ENCODE results near the gene CAPN9.

Gene CAPN9

GRCh38 chr1:230701895-230702768, 45.1 kb upstream of the CAPN9 start:
- no peak overlapping the region for H3K4me3 ChIP-seq (ENCODE audit: control insufficient read depth, low read depth, low read length)
- TF ChIP-seq, protein P1, sequence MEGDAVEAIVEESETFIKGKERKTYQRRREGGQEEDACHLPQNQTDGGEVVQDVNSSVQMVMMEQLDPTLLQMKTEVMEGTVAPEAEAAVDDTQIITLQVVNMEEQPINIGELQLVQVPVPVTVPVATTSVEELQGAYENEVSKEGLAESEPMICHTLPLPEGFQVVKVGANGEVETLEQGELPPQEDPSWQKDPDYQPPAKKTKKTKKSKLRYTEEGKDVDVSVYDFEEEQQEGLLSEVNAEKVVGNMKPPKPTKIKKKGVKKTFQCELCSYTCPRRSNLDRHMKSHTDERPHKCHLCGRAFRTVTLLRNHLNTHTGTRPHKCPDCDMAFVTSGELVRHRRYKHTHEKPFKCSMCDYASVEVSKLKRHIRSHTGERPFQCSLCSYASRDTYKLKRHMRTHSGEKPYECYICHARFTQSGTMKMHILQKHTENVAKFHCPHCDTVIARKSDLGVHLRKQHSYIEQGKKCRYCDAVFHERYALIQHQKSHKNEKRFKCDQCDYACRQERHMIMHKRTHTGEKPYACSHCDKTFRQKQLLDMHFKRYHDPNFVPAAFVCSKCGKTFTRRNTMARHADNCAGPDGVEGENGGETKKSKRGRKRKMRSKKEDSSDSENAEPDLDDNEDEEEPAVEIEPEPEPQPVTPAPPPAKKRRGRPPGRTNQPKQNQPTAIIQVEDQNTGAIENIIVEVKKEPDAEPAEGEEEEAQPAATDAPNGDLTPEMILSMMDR (conservative IDR thresholded peaks at IDR 0.05; ENCODE audit: control insufficient read depth, insufficient read depth, low read depth, low read length) = no peak
- no peak for DNase-seq (ENCODE audit: low read depth)

DNA sequence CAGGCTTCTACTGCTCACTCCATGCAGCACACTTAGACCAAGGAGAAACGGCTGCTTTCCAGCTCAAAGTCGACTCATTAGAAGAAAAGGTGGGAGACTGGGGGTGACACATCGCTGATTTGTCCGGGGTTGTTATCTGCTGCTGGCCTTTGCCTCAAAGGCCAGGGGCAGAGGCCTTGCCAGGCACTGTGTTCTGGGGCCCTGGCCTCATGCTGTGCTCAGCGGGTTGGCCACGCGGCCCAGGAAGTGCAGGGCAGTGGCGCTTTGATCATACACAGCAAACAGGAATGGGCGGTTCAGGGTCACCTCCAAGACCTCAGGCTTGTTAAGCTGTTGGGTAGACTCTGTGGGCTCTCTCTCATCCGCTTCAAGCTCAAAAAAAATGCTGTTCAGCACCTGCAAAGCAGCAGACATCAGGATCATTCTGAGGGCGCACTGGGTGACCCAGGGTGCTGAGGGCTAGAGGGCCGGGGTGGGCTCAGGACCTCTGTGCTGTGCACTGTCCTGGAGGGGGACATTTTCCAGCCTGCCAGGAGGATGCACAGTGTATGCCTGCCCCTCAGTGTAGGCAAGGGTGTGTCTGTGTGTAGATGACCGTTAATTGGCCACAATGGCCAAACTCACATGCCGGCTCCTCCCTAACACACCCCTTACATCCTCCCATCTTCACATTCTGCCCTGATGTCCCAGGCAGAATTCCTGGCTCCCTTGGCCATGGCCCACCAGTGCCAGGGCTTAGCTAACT, 44.1 kb upstream of the CAPN9 start:
- TF ChIP-seq, protein P1 (conservative IDR thresholded peaks at IDR 0.05; ENCODE audit: control insufficient read depth, insufficient read depth, low read depth, low read length) = no peak
- DNase-seq (ENCODE audit: low read depth) = no peak
- H3K4me3 ChIP-seq (ENCODE audit: control insufficient read depth, low read depth, low read length) = no peak overlapping the region

GRCh38 chr1:230703679-230704385, 43.4 kb upstream of the CAPN9 start:
- no peak overlapping the region for H3K4me3 ChIP-seq (ENCODE audit: control insufficient read depth, low read depth, low read length)
- no peak for DNase-seq (ENCODE audit: low read depth)
- TF ChIP-seq, protein P1 (conservative IDR thresholded peaks at IDR 0.05; ENCODE audit: control insufficient read depth, insufficient read depth, low read depth, low read length) = no peak

DNA sequence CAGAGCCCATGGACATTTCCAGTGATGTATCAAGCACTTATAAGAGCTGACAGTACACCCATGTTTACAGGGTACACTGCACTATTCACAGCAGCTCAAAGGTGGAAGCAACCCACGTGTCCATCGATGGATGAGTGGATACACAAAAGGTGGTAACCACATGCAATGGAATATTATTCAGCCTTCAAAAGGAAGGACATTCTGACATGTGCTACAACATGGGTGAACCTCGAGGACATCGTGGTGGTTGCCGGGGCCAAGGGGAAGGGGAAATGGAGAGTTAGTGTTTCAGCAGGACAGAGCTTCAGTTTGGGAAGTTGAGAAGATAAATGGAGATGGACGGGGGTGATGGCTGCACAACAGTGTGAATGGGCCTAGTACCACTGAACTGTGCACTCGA, 42.4 kb upstream of the CAPN9 start:
- no peak for DNase-seq (ENCODE audit: low read depth)
- TF ChIP-seq, protein P1 (conservative IDR thresholded peaks at IDR 0.05; ENCODE audit: control insufficient read depth, insufficient read depth, low read depth, low read length) = no peak
- H3K4me3 ChIP-seq (ENCODE audit: control insufficient read depth, low read depth, low read length) = no peak overlapping the region

DNA sequence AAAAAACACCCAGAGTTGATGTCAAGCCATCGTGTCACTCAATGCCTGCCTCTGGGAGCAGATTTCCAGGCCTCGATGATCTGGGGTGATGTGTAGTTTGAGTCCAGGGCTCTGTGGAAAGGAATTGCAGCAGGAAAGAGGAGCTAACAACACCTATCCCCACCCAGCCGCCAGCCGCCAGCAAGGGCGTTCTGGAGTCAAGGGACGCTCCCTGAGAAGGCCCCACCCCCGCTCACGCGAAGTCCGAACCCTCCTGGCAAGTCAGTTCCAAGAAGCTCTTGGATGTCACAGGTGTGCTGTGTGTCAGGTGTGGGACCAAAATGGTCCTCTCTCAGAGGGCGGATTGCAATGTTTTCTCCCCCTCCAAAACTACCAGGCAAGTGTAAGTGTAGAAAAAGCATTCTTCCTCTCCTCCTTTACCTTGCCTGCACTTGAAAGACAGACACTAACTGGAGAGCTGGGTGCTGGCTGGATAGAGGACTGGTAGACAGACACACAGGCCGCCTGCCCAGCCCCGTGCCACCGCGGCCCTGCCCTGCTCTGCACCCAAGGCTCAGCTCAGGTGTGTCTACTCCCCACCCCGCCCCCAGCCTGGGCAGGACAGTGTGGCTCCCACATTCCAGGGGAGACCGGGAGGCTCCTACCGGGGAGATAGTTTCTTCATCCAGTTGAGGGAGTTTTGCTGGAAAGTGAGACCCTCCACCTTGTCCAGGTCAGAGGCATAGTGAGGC, 41.7 kb upstream of the CAPN9 start:
- DNase-seq (ENCODE audit: low read depth) = no peak
- H3K4me3 ChIP-seq (ENCODE audit: control insufficient read depth, low read depth, low read length) = no peak overlapping the region
- TF ChIP-seq, protein P1 (conservative IDR thresholded peaks at IDR 0.05; ENCODE audit: control insufficient read depth, insufficient read depth, low read depth, low read length) = no peak
